GM19099 (cell line): ENCODE results near the gene KCNQ1.

ENCODE experiments used
- POLR2A ChIP-seq: IDR thresholded peaks from 3 replicates; pipeline ENCODE4 v1.6.1; 2011; ENCODE audit warnings: low read depth; ENCODE audit not compliant: insufficient read length; ENCODE audit errors: extremely low read depth

Gene KCNQ1

DNA sequence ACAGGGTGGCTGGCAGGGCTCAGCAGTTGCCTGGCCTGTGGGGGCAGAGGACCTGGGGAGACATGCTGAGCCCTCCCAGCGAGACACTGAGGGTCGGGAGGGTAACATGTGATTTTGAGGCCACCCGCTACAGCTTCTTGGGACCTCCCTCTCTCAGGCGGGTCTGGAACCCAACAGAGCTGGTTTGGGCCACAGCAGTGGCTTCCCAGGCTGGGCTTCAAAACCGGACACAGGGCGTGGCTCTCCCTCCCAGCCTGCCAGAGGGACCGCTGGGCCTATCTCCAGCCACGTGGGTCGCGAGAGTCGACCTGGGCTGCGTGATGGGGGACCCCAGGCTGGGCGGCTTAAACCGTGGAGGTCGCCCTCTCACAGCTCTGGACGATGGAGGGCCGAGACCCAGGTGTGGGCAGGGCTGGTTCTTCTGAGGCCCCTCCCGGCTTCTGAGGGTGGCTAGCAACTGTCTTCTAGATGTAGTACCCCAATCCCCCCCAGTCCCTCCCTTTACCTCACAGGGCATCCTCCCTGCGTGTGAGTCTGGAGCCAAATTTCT lies 91.7 kb downstream of the KCNQ1 start:
- TF ChIP-seq POLR2A: no peak

GRCh38 chr11:2537010-2537705 lies 92.3 kb downstream of the KCNQ1 start:
- TF ChIP-seq POLR2A: no peak

- TF ChIP-seq POLR2A: no peak
These were observed 93.3 kb downstream of the KCNQ1 start for GRCh38 chr11:2537896-2538724.

- no peak for TF ChIP-seq POLR2A
These were observed 94.1 kb downstream of the KCNQ1 start for GRCh38 chr11:2538951-2539350.

GRCh38 chr11:2539371-2540222 lies 94.8 kb downstream of the KCNQ1 start:
- TF ChIP-seq POLR2A: no peak

DNA sequence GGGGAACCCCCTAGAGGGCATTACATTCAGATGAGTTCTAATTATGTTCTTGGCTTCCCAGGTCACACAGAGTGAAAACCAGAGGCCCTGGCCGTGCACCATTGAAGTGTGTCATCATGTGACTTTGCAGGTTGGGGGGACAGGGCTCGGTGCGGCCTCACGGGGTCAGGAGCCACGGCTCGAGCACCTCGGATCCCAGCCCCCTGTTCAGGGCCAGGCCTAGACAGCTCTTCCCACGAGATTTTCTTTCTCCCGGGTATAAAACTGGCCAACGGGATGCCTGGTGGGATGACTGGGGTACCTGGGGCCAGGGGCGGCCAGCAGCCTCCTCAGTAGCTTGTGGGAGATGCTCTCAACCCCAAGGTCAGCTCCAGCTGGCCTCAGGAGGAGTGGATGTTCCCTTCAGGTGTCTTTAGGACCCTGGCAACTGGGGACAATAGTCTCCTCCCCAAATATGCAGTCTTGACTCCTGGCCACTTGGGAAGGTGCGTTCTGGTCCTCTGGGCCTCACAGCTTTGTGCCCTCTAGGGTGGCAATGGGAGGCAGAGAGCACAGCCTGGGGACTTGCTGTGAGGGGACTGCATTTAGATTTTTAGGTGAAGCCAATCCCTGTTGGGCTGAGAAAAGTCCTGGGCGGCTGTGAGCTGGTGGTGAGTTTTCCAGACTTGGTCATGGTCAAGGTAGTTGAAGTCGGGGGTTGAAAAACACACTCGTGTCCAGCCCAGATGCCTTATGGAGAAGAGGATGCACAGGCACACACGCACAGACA lies 95.6 kb downstream of the KCNQ1 start:
- no peak for TF ChIP-seq POLR2A

DNA sequence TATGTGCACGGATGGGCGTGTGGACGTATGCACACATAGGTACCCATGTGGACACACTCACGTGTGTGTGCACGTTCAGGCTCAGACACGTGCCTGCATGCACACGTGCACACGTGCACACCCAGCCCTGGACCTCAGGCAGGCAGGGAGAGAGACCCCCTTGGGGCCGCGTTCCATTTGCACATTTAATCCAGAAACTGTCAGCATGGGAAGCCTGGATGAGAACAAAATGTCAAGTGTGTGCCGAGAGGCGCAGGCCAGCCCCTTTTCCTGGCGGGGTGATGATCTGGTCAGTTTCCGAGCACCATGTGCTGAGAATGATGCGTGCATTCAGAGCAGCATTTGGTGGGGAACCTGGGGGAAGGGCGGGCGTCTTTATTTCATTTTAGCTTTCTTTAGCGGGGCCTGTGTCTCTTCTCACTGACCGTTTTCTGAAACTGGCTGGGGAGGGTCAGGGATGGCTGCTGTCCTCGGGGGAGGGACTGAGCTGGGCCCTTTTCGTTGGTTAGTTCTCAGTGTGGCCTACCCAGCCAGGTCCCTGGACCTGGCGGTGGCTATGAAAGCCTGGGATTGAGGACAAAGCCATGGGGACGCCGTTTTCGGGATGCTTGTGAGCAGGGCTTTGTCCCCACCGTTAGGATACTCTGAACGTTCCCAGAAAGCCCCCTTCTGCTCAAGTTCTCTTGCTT lies 96.3 kb downstream of the KCNQ1 start:
- TF ChIP-seq POLR2A: no peak

GRCh38 chr11:2541881-2542361 lies 97.1 kb downstream of the KCNQ1 start:
- TF ChIP-seq POLR2A: no peak

DNA sequence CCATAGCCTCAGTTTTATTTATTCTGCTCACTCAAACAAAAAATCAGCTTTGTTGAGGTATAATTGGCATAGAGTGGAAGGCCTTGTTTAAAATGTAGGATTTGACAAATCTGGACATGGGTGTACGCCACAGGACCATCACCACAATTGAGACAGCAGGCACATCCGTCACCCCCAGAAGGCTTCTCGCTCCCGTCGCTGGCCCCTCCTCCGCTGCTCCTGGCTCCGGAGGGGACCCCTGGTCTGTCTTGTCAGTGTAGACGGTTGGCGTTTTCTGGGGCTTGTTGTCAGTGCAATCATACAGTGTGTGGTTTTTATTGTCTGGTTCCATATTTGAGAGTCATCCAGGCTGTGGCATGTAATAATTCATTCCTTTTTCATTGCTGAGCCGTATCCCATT lies 97.6 kb downstream of the KCNQ1 start:
- no peak for TF ChIP-seq POLR2A

- no peak for TF ChIP-seq POLR2A
These were observed 103.0 kb downstream of the KCNQ1 start for GRCh38 chr11:2547806-2548205.

- no peak for TF ChIP-seq POLR2A
These were observed 103.8 kb downstream of the KCNQ1 start for GRCh38 chr11:2548596-2548995.

GRCh38 chr11:2549080-2549479 lies 104.3 kb downstream of the KCNQ1 start:
- no peak for TF ChIP-seq POLR2A

- no peak for TF ChIP-seq POLR2A
These were observed 104.7 kb downstream of the KCNQ1 start for GRCh38 chr11:2549491-2549875.
